Caco-2 (cell line): ENCODE measurements around the gene GRK4. TPM values are rescaled to one million over a fixed set of nuclear protein-coding genes. Genes with fewer than 3 reads are reported as not detected.

Experiments
- BruUV-seq: library from RNA; stranded (reverse); fragments of 400-500 nt; replicated peaks from 2 replicates; lab custom pipeline; 2021; lab: Mats Ljungman, UMichigan
- CTCF ChIA-PET: fragments of 300-600 bp; sonication (Branson Sonifier 250); formaldehyde crosslinking; loops from one replicate; lab custom pipeline; 2022; ENCODE audit warnings: antibody characterized with exemption; lab: Charles Lee
- POLR2A ChIA-PET: fragments of 300-600 bp; sonication (Branson Sonifier 250); formaldehyde crosslinking; loops from one replicate; lab custom pipeline; 2022; ENCODE audit warnings: antibody characterized with exemption; lab: Charles Lee
- DNase-seq, 2 experiments: peaks; one replicate each; pipeline versions ENCODE4 v3.0.0 to v3.0.0-alpha.2; 2020 to 2022
- H3K27me3 ChIP-seq: replicated peaks from 2 replicates; pipeline ENCODE4 v1.6.0; 2011; ENCODE audit warnings: low read length; ENCODE audit not compliant: control insufficient read depth, insufficient read depth
- H3K36me3 ChIP-seq: 2 replicates; pipeline ENCODE4 v1.5.1; 2011; ENCODE audit warnings: low read length; ENCODE audit not compliant: control insufficient read depth, insufficient read depth
- H3K4me1 ChIP-seq: fragments of 250-450 bp; sonication (Bioruptor Pico); 2 replicates; pipeline ENCODE4 v1.5.1; 2020; ENCODE audit warnings: mild to moderate bottlenecking
- H3K4me3 ChIP-seq: 2 replicates; pipeline ENCODE4 v1.5.1; 2011; ENCODE audit warnings: low read depth, mild to moderate bottlenecking, control low read depth, low read length
- H3K9me3 ChIP-seq: fragments of 250-450 bp; sonication (Bioruptor Pico); 2 replicates; pipeline ENCODE4 v1.5.1; 2020; ENCODE audit warnings: mild to moderate bottlenecking, moderate library complexity
- H3K27ac Mint-ChIP-seq: one replicate; pipeline ENCODE4 v1.8.0; 2022; ENCODE audit warnings: mixed read lengths; ENCODE audit not compliant: unreplicated experiment
- H3K27me3 Mint-ChIP-seq: one replicate; pipeline ENCODE4 v1.8.0; 2022; ENCODE audit warnings: mixed read lengths; ENCODE audit not compliant: insufficient read depth, unreplicated experiment
- H3K36me3 Mint-ChIP-seq: one replicate; pipeline ENCODE4 v1.8.0; 2022; ENCODE audit warnings: mild to moderate bottlenecking, mixed read lengths; ENCODE audit not compliant: insufficient read depth, unreplicated experiment
- H3K4me1 Mint-ChIP-seq: one replicate; pipeline ENCODE4 v1.8.0; 2022; ENCODE audit warnings: low read depth, mixed read lengths; ENCODE audit not compliant: unreplicated experiment
- H3K4me3 Mint-ChIP-seq: one replicate; pipeline ENCODE4 v1.8.0; 2022; ENCODE audit warnings: mild to moderate bottlenecking, moderate library complexity, mixed read lengths; ENCODE audit not compliant: unreplicated experiment
- H3K9me3 Mint-ChIP-seq: one replicate; pipeline ENCODE4 v1.8.0; 2022; ENCODE audit warnings: mixed read lengths; ENCODE audit not compliant: unreplicated experiment
- CTCF ChIP-seq, 2 experiments: fragments of 200-600 bp in 1 of 2; IDR thresholded peaks; 1 replicate in 1 of 2; 2 replicates in 1 of 2; pipeline versions ENCODE4 v1.5.1 to v1.8.0; 2011 to 2022; ENCODE audit warnings: antibody characterized with exemption in 1 of 2, control low read depth in 1 of 2, inconsistent platforms in 1 of 2, low read depth in 1 of 2, low read length in 1 of 2, mild to moderate bottlenecking in 1 of 2, moderate library complexity in 1 of 2; ENCODE audit not compliant: insufficient read depth in 1 of 2, severe bottlenecking in 1 of 2, unreplicated experiment in 1 of 2
- intact Hi-C: fragments of 100-400 bp; cut with micrococcal nuclease; formaldehyde crosslinking; loops from one replicate; pipeline ENCODE4 v1.10.0; 2022; ENCODE audit not compliant: unreplicated experiment
- total RNA-seq: library from RNA; stranded (reverse); gene quantifications from 2 replicates; pipeline ENCODE4 v1.2.3, GENCODE V29; 2022

The GRK4 gene
- total RNA-seq, 1 experiment from 2014 or later, result 7.1 TPM

- H3K9me3 Mint-ChIP-seq, result no peaks in the 10 kb centered on the region
- DNase-seq, result peak; percentile 58 to 67
- Histone ChIP-seq H3K4me1 (peaks cover 27% of the 10 kb centered on the region), H3K27me3 (no peaks in the 10 kb centered on the region), H3K4me3 (peak overlapping the region; percentile 33), H3K9me3 (no peaks in the 10 kb centered on the region), H3K36me3 (no peaks in the 10 kb centered on the region)
- TF ChIP-seq CTCF (IDR thresholded peaks at IDR 0.05; ENCODE audit: insufficient read depth in 1 of 2, low read depth in 1 of 2, low read length in 1 of 2, severe bottlenecking in 1 of 2, unreplicated experiment in 1 of 2), result no peak
- POLR2A ChIA-PET, result interaction anchor here (1.2 kb wide), 1 partner anchor 78 kb away, joined by 3 read pairs; the partner anchor contains the start of gene GRK4
- no TSS peak for BruUV-seq
- intact Hi-C loops, result loop anchor here (1.0 kb wide), 1 partner anchor 33 kb away; the partner anchor contains the start of genes HTT and HTT-AS
- peak overlapping the region; percentile 67 for H3K4me3 Mint-ChIP-seq
- peaks cover 10% of the 10 kb centered on the region for H3K36me3 Mint-ChIP-seq
- CTCF ChIA-PET, result interaction anchor here (0.6 to 1.8 kb wide), 4 partner anchors 32 to 1367 kb away, joined by 3 to 4 read pairs (median 3); partner anchors contain the start of gene GRK4
- H3K27me3 Mint-ChIP-seq, result no peaks in the 10 kb centered on the region
- peak overlapping the region; percentile 76 for H3K27ac Mint-ChIP-seq
- H3K4me1 Mint-ChIP-seq, result peaks cover 13% of the 10 kb centered on the region
These were observed 78.1 kb downstream of the GRK4 start for GRCh38 chr4:3041192-3042142.

GRCh38 chr4:3042226-3042625, 78.9 kb downstream of the GRK4 start:
- Mint-ChIP-seq H3K4me3 (peak overlapping the region; percentile 67), H3K36me3 (peaks cover 10% of the 10 kb centered on the region)
- intact Hi-C loops, result loop anchor here (1.0 kb wide), 1 partner anchor 32 kb away; the partner anchor contains the start of genes HTT and HTT-AS

More at GRCh38 chr4:3042226-3042625, 78.9 kb downstream of the GRK4 start:
- BruUV-seq, result no TSS peak
- H3K27ac Mint-ChIP-seq, result peak overlapping the region; percentile 76
- peaks cover 13% of the 10 kb centered on the region for H3K4me1 Mint-ChIP-seq
- DNase-seq, result no peak
- H3K9me3 Mint-ChIP-seq, result no peaks in the 10 kb centered on the region
- TF ChIP-seq CTCF (IDR thresholded peaks at IDR 0.05; ENCODE audit: insufficient read depth in 1 of 2, low read depth in 1 of 2, low read length in 1 of 2, severe bottlenecking in 1 of 2, unreplicated experiment in 1 of 2), result no peak
- Histone ChIP-seq H3K27me3 (no peaks in the 10 kb centered on the region), H3K4me1 (peaks cover 27% of the 10 kb centered on the region), H3K36me3 (no peaks in the 10 kb centered on the region), H3K9me3 (no peaks in the 10 kb centered on the region), H3K4me3 (peak overlapping the region; percentile 33)
- no peaks in the 10 kb centered on the region for H3K27me3 Mint-ChIP-seq
- CTCF ChIA-PET, result interaction anchor here (0.7 to 1.8 kb wide), 3 partner anchors 31 to 78 kb away, joined by 3 to 4 read pairs (median 3); partner anchors contain the start of gene GRK4
- POLR2A ChIA-PET, result interaction anchor here (0.6 to 1.2 kb wide), 2 partner anchors 79 to 210 kb away, joined by 3 read pairs; partner anchors contain the start of gene GRK4
